ENCODE data around the gene LRP6. TPM values are rescaled to one million over a fixed set of nuclear protein-coding genes. Genes with fewer than 3 reads are reported as not detected.
"Not testable (repeated sequence)": the region's sequence is repeated elsewhere in the genome, so short reads cannot be mapped to it uniquely, and the experiment has no call there.

Gene LRP6
- total RNA-seq, 1 experiment from 2014 or later, result 62.4 TPM

GRCh38 chr12:12263909-12264308, 2.9 kb downstream of the LRP6 start:
- no peak overlapping the region for H3K18ac ChIP-seq (ENCODE audit: insufficient read length, low read depth, low read length)

GRCh38 chr12:12256291-12256757, 10.5 kb downstream of the LRP6 start:
- not testable (repeated sequence) for H3K9ac ChIP-seq (ENCODE audit: extremely low read depth, insufficient read length, low read length); H3K27me3 Mint-ChIP-seq (ENCODE audit: low read depth); H4K5ac ChIP-seq (ENCODE audit: insufficient read length, low read depth, low read length); H2AK5ac ChIP-seq (ENCODE audit: insufficient read length, low read length); H3K9me3 ChIP-seq (ENCODE audit: control insufficient read depth, low read depth, low read length); H2BK12ac ChIP-seq (ENCODE audit: insufficient read length, low read depth, low read length); H3K4me1 ChIP-seq (ENCODE audit: insufficient read depth, low read length); H3K18ac ChIP-seq (ENCODE audit: insufficient read length, low read depth, low read length); H2BK15ac ChIP-seq (ENCODE audit: low read depth, low read length); H3K79me1 ChIP-seq (ENCODE audit: insufficient read depth, low read depth, low read length, poor library complexity, severe bottlenecking); H3K9me3 Mint-ChIP-seq; H2BK120ac ChIP-seq (ENCODE audit: low read depth, low read length, poor library complexity, severe bottlenecking); H3K4ac ChIP-seq (ENCODE audit: low read depth, low read length); H2AFZ ChIP-seq (ENCODE audit: low read length); H3K27ac ChIP-seq (ENCODE audit: insufficient read length, low read depth, low read length); H3K27me3 ChIP-seq (ENCODE audit: insufficient read depth, low read length); H4K20me1 ChIP-seq (ENCODE audit: control insufficient read depth, insufficient read depth, insufficient read length); H3K4me2 ChIP-seq (ENCODE audit: insufficient read depth, insufficient read length, low read length); H3K23me2 ChIP-seq (ENCODE audit: insufficient read length, low read depth, low read length, poor library complexity, severe bottlenecking); H3K56ac ChIP-seq (ENCODE audit: insufficient read length, low read depth, low read length); H3K23ac ChIP-seq (ENCODE audit: insufficient read length, low read depth, low read length); H2BK5ac ChIP-seq (ENCODE audit: insufficient read length, low read length); DNase-seq; H2BK20ac ChIP-seq (ENCODE audit: low read depth, low read length, poor library complexity, severe bottlenecking); H4K8ac ChIP-seq (replicated peaks; ENCODE audit: insufficient read length, low read depth, low read length); H4K91ac ChIP-seq (ENCODE audit: insufficient read length, low read depth, low read length); H3K4me3 Mint-ChIP-seq; H3T11ph ChIP-seq (ENCODE audit: low read length); H3K14ac ChIP-seq (ENCODE audit: insufficient read depth, low read length)
- H3K79me2 ChIP-seq (ENCODE audit: insufficient read depth, low read length), result peaks cover 33% of the 10 kb centered on the region; the same call in 1 of the 2 replicates
- no CpG with 5 or more reads among the region's 6 CpGs for WGBS (ENCODE audit: extremely low coverage, insufficient read length, low lambda C conversion rate)
- Mint-ChIP-seq H3K4me1 (peaks cover 12 to 23% of the 10 kb centered on the region in 2 experiments), H3K27ac (peak overlapping the region in 1 of 3 experiments; percentile 53; a peak in 1 of 7 replicates), H3K36me3 (ENCODE audit: insufficient read depth in 1 of 3, low read depth in 3 of 3) (peaks cover 4 to 15% (median 5%) of the 10 kb centered on the region in 3 experiments)

More at GRCh38 chr12:12263909-12264308, 2.9 kb downstream of the LRP6 start:
- Histone ChIP-seq H4K91ac (ENCODE audit: insufficient read length, low read depth, low read length) (no peak overlapping the region), H2AFZ (ENCODE audit: low read length) (no peak overlapping the region), H3K23me2 (ENCODE audit: insufficient read length, low read depth, low read length, poor library complexity, severe bottlenecking) (peaks cover 13% of the 10 kb centered on the region), H3K27me3 (ENCODE audit: insufficient read depth, low read length) (no peaks in the 10 kb centered on the region), H2BK5ac (ENCODE audit: insufficient read length, low read length) (no peak overlapping the region), H3K4me1 (ENCODE audit: insufficient read depth, low read length) (no peaks in the 10 kb centered on the region), H3K27ac (ENCODE audit: insufficient read length, low read depth, low read length) (no peak overlapping the region), H2BK15ac (ENCODE audit: low read depth, low read length) (no peak overlapping the region), H3K56ac (ENCODE audit: insufficient read length, low read depth, low read length) (no peak overlapping the region), H2AK5ac (ENCODE audit: insufficient read length, low read length) (no peak overlapping the region), H3K79me2 (ENCODE audit: insufficient read depth, low read length) (peaks cover 43% of the 10 kb centered on the region), H3T11ph (ENCODE audit: low read length) (no peak overlapping the region), H3K9ac (ENCODE audit: extremely low read depth, insufficient read length, low read length) (no peak overlapping the region), H3K23ac (ENCODE audit: insufficient read length, low read depth, low read length) (no peak overlapping the region), H3K4me2 (ENCODE audit: insufficient read depth, insufficient read length, low read length) (no peak overlapping the region), H3K14ac (ENCODE audit: insufficient read depth, low read length) (no peak overlapping the region), H2BK12ac (ENCODE audit: insufficient read length, low read depth, low read length) (no peak overlapping the region), H3K79me1 (ENCODE audit: insufficient read depth, low read depth, low read length, poor library complexity, severe bottlenecking) (no peaks in the 10 kb centered on the region), H2BK120ac (ENCODE audit: low read depth, low read length, poor library complexity, severe bottlenecking) (no peak overlapping the region), H3K9me3 (ENCODE audit: control insufficient read depth, low read depth, low read length) (no peaks in the 10 kb centered on the region), H4K8ac (replicated peaks; ENCODE audit: insufficient read length, low read depth, low read length) (no peak overlapping the region), H2BK20ac (ENCODE audit: low read depth, low read length, poor library complexity, severe bottlenecking) (no peak overlapping the region), H4K5ac (ENCODE audit: insufficient read length, low read depth, low read length) (no peak overlapping the region), H3K4ac (ENCODE audit: low read depth, low read length) (no peak overlapping the region), H4K20me1 (ENCODE audit: control insufficient read depth, insufficient read depth, insufficient read length) (no peaks in the 10 kb centered on the region)
- WGBS (ENCODE audit: extremely low coverage, insufficient read length, low lambda C conversion rate), result no CpG with 5 or more reads among the region's 2 CpGs
- H3K27ac Mint-ChIP-seq, result no peak overlapping the region; a peak in 3 of 7 replicates
- no peak for DNase-seq
- H3K27me3 Mint-ChIP-seq (ENCODE audit: low read depth), result no peaks in the 10 kb centered on the region
- TF ChIP-seq, protein P1, sequence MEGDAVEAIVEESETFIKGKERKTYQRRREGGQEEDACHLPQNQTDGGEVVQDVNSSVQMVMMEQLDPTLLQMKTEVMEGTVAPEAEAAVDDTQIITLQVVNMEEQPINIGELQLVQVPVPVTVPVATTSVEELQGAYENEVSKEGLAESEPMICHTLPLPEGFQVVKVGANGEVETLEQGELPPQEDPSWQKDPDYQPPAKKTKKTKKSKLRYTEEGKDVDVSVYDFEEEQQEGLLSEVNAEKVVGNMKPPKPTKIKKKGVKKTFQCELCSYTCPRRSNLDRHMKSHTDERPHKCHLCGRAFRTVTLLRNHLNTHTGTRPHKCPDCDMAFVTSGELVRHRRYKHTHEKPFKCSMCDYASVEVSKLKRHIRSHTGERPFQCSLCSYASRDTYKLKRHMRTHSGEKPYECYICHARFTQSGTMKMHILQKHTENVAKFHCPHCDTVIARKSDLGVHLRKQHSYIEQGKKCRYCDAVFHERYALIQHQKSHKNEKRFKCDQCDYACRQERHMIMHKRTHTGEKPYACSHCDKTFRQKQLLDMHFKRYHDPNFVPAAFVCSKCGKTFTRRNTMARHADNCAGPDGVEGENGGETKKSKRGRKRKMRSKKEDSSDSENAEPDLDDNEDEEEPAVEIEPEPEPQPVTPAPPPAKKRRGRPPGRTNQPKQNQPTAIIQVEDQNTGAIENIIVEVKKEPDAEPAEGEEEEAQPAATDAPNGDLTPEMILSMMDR (conservative IDR thresholded peaks at IDR 0.05), result no peak
- peaks cover 9 to 28% (median 11%) of the 10 kb centered on the region in 3 experiments; a peak in 6 of 7 replicates for H3K36me3 Mint-ChIP-seq (ENCODE audit: insufficient read depth in 1 of 3, low read depth in 3 of 3)
- H3K4me1 Mint-ChIP-seq, result peaks cover 28 to 31% of the 10 kb centered on the region in 2 experiments
- H3K9me3 Mint-ChIP-seq, result no peaks in the 10 kb centered on the region
- H3K4me3 Mint-ChIP-seq, result peak overlapping the region; percentile 4 to 39; a peak in 3 of 5 replicates
